ENCODE results near the gene CARS2. TPM values are rescaled to one million over a fixed set of nuclear protein-coding genes. Genes with fewer than 3 reads are reported as not detected.

CARS2 gene
- total and polyA plus RNA-seq, 2 of the 8 experiments (the other 6 are each of a cell fraction or from before 2014, with no cell fraction given) = 47.7 to 55.9 TPM

DNA sequence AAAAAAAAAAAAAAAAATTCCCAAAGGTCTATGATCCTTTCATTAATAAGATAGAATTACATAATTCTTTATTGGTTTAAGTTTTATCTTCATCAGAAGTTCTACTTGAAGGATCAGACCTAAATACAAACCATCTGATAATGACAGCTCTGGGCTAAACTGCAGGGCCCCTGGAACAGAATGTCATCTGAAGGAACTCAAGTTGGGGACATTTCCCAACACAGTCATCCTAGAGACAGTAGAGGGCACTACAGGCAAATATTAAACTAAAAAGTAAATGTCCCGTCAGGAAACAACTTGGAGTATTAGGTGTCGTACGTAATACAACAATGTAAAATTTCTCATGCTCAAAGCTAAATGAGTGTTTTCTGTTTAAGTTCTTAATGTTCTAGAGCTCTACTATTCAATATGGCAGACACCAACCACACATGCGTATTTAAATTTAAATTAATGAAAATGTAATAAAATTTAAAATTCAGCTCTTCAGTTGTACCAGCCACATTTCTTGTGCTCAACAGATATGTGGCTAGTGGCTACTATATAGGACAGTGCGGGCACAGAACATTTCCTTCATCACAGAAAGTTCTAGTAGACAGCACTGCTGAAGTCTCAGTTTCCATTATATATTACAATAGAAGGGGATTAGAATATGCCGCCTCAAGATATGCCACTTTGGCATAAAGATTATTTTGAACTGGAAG is 112.3 kb downstream of the CARS2 start (continued):
- TF ChIP-seq CTCF (IDR thresholded peaks at IDR 0.05; ENCODE audit: control extremely low read depth in 1 of 3, insufficient read depth in 1 of 3, low read depth in 1 of 3, low read length in 3 of 3) = peak in 2 of 3 experiments; percentile 59 to 60; a peak in 3 of 4 replicates
- no peak for TF ChIP-seq BRCA1 (IDR thresholded peaks at IDR 0.05; ENCODE audit: low read depth, low read length)

Measured in H1 (cell line).